ENCODE measurements around the gene LRP1-AS. TPM values are rescaled to one million over a fixed set of nuclear protein-coding genes. Genes with fewer than 3 reads are reported as not detected.

LRP1-AS gene
- total and polyA plus RNA-seq, 2 donors from 2014 or later = not detected

DNA sequence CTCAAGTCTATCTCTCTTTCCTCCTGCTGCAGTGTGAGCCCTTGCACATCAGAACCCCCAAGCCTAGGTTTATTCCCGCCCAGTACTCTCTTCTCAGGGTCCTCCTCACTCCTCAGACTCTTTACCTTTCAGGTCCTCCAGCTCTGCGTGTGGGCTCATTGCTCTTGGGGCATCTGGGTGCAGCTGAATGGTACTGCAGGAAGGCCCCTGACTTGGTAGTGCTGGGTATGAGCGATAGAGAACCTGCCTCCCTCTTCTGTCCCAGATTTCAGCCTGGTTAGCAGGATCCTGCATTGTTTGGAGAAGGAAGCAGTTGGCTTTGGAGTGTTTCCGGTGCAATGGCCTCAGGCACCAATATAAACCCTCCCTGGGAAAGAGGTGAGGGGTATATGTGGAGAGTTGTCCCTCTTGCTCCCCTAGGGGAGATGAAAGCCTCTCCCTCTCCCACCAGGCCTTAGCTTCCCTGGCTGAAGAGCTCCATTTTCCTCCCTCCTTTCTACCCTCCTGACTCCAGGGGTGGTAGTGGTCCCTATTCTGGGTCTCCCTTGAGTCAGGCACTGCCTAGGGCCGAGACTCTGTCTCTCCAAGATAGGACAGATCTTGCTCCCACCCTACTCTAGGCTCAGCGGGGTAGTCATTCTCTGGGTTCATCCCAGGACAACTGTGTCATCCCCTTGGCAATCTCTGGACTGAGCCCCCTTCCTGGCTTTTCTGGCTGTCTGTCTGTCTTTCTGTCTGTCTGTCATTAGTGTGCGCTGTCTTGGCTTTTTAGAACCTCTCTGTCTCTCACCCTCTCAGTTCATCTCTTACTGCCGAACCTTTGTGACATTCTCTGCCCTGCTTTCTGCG lies 15.3 kb downstream of the LRP1-AS start:
- Histone ChIP-seq H3K9me3 (ENCODE audit: control insufficient read depth in 2 of 3, insufficient read depth in 1 of 3, low read length in 3 of 3) (no peaks in the 10 kb centered on the region), H3K27ac (ENCODE audit: low read depth in 2 of 2, low read length in 2 of 2) (peak overlapping the region; percentile 1 to 67), H3K9ac (ENCODE audit: low read length in 3 of 3) (peak overlapping the region in 1 of 3 donors; percentile 4), H3K36me3 (ENCODE audit: control insufficient read depth in 2 of 3, insufficient read depth in 3 of 3, low read length in 3 of 3) (no peaks in the 10 kb centered on the region), H3K4me3 (ENCODE audit: low read length in 3 of 3) (no peak overlapping the region), H3K4me1 (ENCODE audit: control insufficient read depth in 2 of 3, insufficient read depth in 2 of 3, low read depth in 1 of 3, low read length in 3 of 3) (peaks cover 0 to 17% (median 5%) of the 10 kb centered on the region in 3 donors), H3K27me3 (ENCODE audit: control insufficient read depth, insufficient read depth, low read length) (no peaks in the 10 kb centered on the region)
- intact Hi-C loops (cut with DNase I) = no loop called here
- DNase-seq (no peak), FAIRE-seq (no peak)
- TF ChIP-seq, protein P1, sequence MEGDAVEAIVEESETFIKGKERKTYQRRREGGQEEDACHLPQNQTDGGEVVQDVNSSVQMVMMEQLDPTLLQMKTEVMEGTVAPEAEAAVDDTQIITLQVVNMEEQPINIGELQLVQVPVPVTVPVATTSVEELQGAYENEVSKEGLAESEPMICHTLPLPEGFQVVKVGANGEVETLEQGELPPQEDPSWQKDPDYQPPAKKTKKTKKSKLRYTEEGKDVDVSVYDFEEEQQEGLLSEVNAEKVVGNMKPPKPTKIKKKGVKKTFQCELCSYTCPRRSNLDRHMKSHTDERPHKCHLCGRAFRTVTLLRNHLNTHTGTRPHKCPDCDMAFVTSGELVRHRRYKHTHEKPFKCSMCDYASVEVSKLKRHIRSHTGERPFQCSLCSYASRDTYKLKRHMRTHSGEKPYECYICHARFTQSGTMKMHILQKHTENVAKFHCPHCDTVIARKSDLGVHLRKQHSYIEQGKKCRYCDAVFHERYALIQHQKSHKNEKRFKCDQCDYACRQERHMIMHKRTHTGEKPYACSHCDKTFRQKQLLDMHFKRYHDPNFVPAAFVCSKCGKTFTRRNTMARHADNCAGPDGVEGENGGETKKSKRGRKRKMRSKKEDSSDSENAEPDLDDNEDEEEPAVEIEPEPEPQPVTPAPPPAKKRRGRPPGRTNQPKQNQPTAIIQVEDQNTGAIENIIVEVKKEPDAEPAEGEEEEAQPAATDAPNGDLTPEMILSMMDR (IDR thresholded peaks at IDR 0.05; ENCODE audit: borderline replicate concordance, extremely low read depth, insufficient read depth) = no peak

DNA sequence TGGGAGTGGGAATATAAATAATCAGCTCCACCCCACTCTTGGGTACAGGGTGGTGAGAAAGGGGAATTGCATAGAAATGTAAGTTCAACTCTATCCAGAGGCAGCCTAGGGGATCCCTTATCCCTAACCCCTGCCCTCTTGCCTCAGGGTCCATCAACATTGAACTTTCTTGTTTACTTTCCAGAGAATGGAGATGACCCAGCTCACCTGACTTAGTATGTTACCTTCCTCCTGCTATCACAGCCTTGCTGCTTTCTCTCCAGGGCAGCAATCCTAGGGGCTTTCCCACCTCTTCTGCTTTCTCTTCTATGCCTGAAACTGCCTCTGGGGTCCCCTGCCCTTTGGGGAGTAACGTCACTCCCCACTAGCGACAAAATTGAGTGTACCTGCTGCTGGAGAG lies 16.5 kb downstream of the LRP1-AS start:
- Histone ChIP-seq H3K9ac (ENCODE audit: low read length in 3 of 3) (no peak overlapping the region), H3K27me3 (ENCODE audit: control insufficient read depth, insufficient read depth, low read length) (no peaks in the 10 kb centered on the region), H3K36me3 (ENCODE audit: control insufficient read depth in 2 of 3, insufficient read depth in 3 of 3, low read length in 3 of 3) (no peaks in the 10 kb centered on the region), H3K4me1 (ENCODE audit: control insufficient read depth in 2 of 3, insufficient read depth in 2 of 3, low read depth in 1 of 3, low read length in 3 of 3) (peaks cover 0 to 23% (median 10%) of the 10 kb centered on the region in 3 donors), H3K9me3 (ENCODE audit: control insufficient read depth in 2 of 3, insufficient read depth in 1 of 3, low read length in 3 of 3) (no peaks in the 10 kb centered on the region), H3K4me3 (ENCODE audit: low read length in 3 of 3) (no peak overlapping the region), H3K27ac (ENCODE audit: low read depth in 2 of 2, low read length in 2 of 2) (peak overlapping the region in 1 of 2 donors; percentile 22)
- FAIRE-seq = no peak
- no peak for DNase-seq
- intact Hi-C loops (cut with DNase I) = no loop called here
- TF ChIP-seq, protein P1 (IDR thresholded peaks at IDR 0.05; ENCODE audit: borderline replicate concordance, extremely low read depth, insufficient read depth) = no peak

GRCh38 chr12:57129889-57130288 lies 17.5 kb downstream of the LRP1-AS start:
- TF ChIP-seq, protein P1 (IDR thresholded peaks at IDR 0.05; ENCODE audit: borderline replicate concordance, extremely low read depth, insufficient read depth) = no peak
- Histone ChIP-seq H3K27ac (ENCODE audit: low read depth in 2 of 2, low read length in 2 of 2) (peak overlapping the region in 1 of 2 donors; percentile 84), H3K9me3 (ENCODE audit: control insufficient read depth in 2 of 3, insufficient read depth in 1 of 3, low read length in 3 of 3) (no peaks in the 10 kb centered on the region), H3K4me1 (ENCODE audit: control insufficient read depth in 2 of 3, insufficient read depth in 2 of 3, low read depth in 1 of 3, low read length in 3 of 3) (peaks cover 0 to 21% (median 10%) of the 10 kb centered on the region in 3 donors), H3K27me3 (ENCODE audit: control insufficient read depth, insufficient read depth, low read length) (no peaks in the 10 kb centered on the region), H3K36me3 (ENCODE audit: control insufficient read depth in 2 of 3, insufficient read depth in 3 of 3, low read length in 3 of 3) (no peaks in the 10 kb centered on the region), H3K4me3 (ENCODE audit: low read length in 3 of 3) (peak overlapping the region; percentile 28 to 91 (median 61)), H3K9ac (ENCODE audit: low read length in 3 of 3) (peak overlapping the region in 2 of 3 donors; percentile 2 to 12)
- FAIRE-seq (no peak), DNase-seq (no peak)
- intact Hi-C loops (cut with DNase I) = no loop called here

All from kidney (tissue), 14 donors.